HG03457 (cell line): ENCODE measurements around the gene HTRA1.

ENCODE experiments used
- ATAC-seq: cut with Tn5 transposase; IDR thresholded peaks from one replicate; pipeline ENCODE4 v1.9.1; 2021; ENCODE audit warnings: moderate number of reproducible peaks; ENCODE audit not compliant: unreplicated experiment

Gene HTRA1

DNA sequence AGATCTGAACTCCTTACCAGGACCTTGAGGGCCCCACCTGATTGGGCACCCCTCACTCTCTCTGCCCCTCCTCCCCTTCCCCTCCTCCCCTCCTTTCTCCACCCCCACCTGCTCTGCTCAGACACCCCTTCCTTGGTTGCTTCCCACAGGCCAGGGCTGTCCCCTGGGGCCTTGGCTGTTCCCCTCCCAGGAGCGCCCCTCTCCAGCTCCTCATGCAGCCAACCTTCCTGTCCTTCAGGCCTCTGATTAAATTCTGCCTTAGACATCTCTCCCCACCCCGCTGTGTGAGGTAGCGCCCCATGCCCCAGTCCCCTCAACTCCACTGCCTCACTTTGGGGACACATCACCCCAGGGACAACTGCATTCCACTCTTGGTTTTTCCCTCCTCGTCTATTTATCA, 32.4 kb downstream of the HTRA1 start:
- ATAC-seq: no peak

DNA sequence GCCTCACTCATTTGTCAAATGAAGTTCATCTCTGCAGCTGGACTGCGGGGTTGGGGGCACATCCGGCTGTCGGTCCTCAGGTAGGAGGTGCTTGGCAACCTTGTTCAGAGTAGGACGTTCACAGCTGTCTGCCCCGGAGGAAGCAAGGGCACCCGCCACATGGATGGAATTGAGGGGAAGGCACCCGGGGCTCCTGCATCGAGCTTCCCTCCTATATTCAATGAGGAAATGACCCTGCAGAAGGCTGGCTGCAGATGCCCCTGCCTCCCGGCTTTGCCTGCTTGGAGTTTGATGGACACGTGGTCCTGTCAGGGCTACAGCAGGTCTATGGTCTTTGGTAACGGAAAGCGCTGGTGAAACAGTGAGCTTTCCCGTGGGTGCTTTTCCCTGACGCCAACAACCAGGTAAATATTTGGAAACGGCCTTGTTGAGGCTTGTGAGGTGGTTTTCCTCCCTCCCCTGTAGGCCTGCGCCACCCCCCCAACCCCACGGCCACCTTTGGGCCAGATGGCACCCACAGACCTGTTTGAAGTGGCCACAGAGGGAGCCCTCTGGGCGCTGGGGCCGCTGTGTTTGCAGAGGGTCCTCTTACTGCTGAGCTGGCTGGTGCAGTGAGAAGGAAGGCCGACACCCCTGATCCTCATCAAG, 32.9 kb downstream of the HTRA1 start:
- ATAC-seq: no peak

DNA sequence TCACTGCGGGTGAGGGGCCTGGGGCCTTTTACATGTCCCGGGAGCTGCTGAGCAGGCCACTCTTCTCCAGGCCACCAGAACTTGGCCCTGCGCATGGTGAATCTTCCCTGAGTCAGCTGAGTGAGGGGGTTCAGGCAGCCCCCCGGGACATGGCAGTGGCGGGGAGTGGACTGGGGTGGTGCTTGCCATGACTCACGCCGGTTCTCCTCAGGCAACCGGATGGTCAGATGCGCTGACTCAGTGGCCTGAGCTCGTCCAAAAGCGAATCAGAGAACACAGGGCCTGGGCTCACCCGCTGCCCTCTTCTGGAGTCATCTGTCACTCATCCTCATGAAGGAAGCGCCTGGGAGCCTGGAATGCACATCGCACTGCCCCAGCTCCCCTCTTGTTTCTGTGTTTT, 33.5 kb downstream of the HTRA1 start:
- no peak for ATAC-seq

DNA sequence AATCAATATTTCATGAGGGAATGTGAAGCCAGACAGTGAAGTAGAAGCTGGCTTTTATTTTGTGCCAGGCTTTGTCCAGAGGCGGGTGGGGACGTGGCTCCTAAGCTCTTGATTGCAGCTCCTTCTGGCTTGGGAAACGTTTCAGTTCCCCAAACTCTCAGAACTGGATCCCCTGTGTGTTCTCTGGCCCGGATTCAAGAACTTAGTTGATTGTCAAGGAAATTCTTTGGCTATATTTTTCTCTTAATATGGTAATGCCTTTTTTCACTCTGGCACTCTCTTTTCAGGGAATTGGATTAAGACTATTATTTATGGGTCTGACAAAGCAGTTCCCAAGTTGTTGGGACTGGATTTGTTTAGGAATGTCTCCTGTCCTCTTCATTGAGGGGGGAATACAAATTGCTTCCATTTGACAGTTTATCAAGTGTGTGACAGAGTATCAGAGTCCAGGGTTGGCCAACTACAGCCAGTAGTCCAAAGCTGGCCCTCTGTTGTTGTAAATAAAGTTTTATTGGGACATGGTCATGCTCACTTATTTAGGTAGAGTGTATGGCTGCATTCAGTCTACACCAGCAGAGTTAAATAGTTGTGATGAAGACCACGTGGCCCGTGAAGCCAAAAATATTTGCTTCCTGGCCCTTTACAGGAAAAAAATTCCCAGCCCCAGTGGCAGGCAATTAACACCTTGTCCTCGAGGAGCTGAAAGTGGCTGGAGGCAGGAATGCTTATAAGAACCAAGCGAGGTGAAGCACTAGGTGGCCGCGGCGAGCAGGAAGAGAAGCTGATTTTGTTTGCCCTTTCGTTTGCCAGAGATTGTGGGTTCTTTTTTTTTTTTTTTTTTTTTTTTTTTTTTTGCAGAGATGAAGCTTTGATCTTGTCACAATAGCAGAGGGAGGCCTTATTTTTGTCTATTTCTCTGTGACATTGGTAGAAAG, 34.3 kb downstream of the HTRA1 start:
- no peak for ATAC-seq

DNA sequence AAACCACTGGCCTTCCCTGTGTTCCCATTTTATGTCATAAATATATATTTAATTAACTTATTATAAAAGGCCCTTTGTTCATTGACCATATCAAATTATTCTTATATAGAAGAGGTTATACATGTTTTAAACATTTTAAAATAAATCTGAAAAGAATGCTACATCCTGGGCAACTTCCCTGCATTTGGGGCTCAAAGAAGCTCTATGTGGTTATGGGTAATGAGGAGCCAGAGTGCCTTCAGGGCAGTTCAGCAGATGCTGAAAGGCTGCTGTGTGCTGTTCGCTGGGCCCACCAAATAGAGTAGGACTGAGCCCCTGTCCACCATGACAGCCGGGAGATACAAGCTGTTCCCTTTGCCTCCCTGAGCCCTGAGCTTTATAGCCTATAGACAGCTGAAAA, 35.9 kb downstream of the HTRA1 start:
- ATAC-seq: no peak

DNA sequence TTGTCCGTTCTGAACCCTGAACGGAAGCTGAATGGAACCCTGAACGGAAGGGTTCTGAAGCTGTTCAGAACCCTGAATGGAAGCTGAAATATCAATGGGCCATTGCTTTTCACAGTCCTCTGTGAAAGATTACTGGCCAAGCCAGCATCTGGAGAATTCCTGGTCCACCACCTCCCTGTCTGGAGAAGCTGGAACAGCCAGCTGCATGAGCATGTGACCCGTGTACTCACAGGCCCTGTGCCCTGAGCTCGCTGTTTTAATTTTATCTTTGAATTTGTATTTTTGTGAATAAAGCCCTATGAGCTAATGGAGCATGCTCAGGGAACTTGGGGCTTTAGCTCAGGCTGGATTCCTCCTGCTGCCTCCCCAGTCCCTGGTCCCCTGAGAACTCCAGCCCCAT, 37.2 kb downstream of the HTRA1 start:
- ATAC-seq: no peak

DNA sequence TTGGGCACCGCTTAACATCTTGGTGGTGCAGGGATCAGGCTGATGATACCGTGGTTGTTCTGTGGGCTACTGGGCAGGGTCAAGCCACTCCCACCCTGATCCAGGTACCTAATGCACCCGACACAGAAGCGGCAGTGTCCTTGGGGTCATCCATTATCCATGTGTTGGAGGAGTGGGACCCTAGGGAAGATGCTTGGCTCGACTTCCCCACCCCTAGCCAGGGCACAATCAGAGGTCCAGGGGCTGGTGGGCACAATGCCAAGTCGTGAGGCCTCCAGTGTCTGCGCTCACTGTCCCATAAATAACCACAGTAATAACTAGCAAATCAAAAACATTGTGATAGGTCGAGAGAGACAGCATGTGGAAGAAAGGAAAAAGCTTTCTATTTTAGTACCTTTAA, 37.7 kb downstream of the HTRA1 start:
- no peak for ATAC-seq

DNA sequence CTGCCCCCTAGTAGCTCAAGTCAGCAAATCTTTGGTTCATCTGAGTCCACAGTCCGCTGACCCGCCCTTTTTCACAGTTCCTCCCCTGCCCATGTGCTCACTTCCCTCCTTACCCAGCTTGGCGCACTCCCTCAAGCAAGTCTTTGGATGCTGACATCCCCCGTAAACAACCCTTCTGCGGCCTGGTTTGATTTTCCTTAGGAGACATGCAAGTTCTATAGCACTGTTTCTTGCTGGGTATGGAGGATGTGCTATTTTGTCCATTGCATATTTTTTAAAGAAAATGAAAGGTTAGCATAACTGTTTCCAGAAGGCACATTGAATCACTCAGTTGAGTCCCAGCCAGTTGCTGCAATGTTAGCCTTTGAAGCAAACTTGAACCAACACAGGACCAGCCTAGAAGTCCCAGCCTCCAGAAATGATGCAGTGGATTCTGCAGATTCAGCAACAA, 38.2 kb downstream of the HTRA1 start:
- ATAC-seq: no peak

DNA sequence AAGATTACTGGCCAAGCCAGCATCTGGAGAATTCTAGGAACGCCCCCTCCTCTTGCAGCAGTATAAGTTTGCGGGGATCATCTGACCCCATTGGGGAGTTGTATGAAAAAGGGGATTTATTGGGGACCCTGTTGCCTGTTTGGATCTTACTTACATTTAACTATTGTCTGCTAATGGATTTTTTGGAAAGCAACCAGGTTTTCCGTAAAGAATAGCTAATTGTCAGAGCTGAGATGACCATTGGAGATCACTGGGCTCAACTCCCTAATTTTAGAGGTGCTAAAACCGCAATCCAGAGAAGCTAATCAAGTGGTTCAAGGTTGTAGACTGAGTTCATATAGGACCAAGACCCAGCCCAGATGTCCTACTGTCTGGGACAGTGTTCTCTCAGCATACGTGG, 38.8 kb downstream of the HTRA1 start:
- no peak for ATAC-seq

DNA sequence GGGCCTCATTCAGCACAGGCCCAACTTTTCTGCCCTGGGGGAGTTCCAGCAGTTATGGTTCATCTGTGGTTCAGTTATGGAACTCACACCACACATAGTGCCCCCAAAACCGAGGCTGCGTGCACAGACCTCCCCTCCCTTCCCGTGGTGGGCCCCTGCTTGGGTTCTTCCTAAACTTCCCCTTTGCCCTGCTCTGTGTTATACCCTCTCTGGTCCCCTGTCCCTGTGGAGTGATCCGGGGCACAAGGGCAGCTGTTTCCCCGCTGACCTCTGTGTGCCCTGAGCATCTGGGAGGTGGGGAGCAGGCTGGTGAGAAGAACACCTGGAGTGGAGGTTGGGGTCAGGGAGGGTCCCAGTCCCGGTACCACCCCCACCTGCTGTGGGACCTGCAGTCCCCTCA, 39.4 kb downstream of the HTRA1 start:
- ATAC-seq: no peak

DNA sequence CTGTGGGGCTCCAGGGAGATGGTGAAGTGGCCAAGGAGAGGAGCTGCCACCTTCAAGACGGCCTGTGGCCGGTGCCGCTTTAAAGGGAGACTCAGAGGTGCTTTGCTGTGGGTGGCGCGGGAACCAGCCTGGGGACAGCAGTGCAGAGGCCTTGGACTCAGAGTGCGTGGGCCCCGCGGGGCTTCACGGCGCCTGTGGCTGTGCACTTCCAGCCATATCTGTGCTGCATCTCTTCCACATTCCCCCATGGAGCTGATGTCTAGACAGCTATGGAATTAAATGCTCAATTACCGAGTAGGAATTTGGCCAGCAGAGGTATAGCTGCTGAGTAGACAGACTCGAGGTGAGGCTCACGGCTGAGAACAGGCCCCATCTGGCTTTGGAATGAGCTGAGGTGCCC, 41.7 kb downstream of the HTRA1 start:
- ATAC-seq: no peak

DNA sequence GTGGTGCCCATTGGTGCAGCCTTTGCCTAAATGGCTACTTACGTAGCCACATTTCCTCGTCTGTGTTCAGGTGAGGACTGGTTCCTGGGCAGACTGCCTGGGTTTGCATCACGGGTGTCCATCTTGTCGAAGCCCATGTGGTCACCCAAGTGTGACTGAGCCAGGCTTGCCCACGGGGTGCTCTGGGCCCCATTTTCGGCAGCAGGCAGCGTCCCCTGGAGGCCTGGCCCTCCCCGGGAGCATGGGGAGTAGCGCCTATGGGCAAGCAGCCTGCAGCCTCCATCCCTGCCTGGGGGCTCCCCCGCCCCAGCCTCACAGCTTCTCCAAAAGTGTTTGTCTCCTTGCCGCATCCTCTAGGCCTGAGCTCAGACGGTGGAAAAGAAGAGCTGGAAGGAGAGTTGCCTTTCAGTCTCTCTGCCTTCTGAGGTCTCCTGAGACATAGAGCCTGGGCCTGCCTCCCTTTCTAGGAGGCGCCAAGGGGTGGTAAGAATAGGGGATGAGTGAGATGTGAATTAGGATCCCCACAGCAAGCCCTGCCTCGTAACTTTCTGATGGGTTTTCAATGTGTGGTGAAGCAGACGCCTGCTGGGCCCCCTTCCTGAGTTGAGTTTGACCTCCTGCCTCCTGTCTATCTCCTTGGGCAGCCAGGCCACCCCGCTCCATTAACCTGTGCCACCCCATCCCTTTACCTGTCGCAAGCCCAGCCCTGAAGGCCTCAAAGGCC, 42.7 kb downstream of the HTRA1 start:
- ATAC-seq: no peak

DNA sequence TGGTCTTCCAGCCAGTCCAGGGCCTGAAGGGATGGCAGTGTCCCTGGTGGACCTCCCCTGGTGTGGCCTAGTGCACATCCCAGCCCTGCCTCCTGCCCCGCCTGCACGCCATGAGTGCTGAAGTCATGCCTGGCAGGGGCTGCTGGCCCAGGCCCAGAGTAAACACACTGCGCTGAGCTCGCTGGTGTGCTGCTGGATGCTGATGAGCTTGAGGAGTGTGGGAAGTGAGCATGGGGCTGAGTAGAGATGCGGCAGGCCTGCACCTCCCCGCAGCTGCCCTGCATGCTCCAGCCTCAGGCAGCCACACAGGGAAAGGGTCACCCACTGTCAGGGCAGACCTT, 43.2 kb downstream of the HTRA1 start:
- ATAC-seq: no peak

DNA sequence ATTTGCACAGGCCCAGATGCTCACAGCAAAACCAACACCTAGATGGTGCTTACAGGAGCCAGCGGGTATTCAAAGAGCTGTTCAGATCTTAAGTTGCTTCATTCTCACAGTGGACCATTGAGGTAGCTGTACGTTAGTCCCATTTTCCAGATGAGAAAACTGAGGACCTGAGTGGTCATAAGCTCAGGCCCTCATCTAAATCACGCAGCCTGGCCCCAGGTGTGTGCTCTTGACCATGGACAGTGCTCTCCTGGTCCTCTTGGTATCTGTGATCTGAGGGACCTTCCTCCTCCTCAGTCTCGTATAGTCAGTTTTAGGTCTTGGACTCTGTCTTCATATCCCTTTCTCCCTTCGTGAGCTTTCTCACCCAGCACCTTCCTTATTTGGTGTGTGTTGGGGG, 43.7 kb downstream of the HTRA1 start:
- ATAC-seq: no peak

DNA sequence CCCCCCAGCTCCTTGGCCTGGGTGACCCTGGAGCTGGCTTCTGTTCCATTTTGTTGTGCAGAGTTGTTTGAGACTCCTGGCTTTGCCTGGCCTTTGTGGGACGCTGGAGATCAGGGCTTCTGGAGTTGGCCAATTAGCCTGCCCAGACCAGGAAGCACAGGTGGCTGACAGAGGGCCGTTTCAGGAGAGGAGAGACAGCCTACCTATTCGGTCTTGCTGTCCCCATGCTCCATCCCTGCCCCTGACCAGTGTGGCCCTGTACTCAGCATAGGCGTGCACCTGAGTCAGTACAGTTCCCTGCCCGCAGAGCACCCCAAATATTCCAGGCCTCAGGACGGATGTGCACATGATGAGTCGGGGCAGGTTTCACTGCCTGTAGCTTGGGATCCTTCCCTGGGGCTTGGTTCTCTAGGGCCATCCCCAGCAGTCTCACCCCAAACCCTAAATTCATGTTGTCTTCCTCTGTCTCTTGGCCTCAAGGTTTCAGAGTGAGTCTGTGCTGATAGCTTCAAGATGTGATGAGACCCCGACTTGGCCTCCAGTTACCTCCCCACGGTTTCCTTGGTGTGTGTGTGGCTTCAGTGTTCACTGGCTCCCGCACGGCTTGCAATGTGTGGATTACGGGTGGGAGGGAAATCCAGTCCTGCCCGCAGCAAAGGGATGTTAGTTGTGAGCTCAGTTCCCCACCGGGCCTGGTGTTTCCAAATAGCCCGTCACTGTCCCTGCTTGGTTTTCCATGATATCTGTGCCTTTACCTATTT, 44.7 kb downstream of the HTRA1 start:
- ATAC-seq: no peak

DNA sequence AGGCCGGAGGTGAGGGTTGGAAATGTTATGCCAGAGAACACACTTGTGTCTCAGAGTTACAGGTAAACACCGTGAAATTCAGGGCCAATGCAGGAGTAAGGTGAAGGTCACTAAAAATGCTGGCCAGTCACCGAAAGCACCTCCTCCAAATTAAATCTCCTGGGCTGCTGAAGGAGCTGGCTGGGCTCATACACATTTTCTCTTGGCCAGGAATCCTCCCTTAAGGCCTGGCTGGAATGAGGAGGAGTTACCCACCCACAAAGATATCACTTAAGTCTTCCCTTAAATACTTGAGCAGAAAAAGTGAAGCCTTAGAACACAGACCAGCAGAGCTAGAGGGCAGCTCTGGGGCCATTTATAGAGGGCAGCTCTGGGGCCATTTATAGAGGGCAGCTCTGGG, 46.3 kb downstream of the HTRA1 start:
- ATAC-seq: no peak

DNA sequence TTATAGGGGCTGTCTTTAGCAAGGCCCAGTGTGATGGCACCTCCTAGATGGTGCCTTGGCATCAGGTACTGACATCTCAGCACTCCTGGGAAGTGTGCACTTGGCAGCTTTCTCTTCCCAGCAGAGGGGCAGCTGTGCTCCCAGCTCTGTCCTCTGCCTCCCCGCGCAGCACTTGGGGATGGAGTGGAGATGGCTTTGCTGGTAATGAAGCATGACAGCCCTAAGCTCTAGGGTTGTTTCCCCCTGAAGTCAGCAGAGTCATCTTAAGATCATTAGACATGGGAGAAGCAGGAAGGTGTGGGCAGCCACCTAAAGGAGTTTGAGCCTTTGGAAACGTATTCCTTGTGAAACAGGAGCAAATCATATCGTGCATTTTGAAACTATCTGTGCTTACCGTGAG, 46.7 kb downstream of the HTRA1 start:
- ATAC-seq: no peak

DNA sequence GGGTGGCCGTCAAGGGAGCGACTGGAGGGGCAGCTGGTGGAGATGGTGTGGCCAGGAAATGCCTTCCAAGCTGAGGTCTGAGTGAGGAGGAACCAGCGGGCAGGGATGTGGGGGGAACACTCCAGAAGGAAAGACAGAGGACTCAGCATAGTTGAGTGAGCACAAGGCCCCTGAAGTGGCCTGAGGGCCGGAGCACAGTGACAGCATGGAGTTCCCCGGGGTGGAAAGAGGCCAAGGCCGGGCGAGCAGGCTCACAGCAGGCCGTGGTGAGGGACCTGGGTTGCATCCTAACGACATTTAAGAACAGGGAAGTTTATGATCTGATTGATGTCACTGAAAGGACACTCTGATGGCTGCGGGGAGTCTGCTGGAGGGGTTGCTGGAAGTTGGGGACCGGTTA, 48.0 kb downstream of the HTRA1 start:
- ATAC-seq: no peak

DNA sequence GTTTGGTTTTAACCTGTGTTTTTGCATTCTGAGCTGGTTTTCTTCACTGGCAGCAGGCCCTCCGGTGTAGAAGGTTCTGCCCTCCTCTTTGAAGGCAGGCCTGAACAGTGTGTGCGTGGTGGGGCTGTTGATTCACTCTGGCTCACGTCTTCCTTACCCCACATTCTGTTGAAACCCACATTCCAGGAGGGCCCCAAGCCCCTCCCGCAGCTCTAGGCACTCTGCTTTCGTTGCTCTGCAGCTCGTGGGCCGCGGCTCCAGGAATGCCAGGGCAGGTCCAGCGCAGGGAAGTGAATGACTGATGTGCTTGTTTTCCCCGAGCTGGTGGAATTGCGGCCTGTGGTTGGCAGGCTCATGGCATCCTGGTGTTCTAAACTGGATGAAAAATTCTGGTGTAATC, 49.0 kb downstream of the HTRA1 start:
- ATAC-seq: no peak

DNA sequence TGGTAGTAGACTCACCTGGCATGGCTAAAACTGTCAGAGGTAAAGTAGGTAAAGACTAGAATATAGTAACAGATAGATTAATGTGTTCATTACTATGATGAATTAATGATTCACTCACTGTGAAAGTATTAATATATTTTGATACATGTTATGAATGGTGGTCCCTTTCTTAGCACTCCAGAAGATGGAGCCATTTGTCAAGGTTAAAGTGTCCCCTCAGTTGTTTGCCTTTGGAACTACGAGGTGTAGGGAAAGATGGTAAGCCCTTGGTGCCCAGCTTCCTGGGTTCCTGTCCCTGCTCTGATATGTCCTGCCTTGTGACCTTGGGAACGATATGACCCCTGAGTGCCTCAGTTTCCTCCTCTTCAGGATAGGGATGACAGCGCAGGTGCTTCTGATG, 49.4 kb downstream of the HTRA1 start:
- no peak for ATAC-seq

DNA sequence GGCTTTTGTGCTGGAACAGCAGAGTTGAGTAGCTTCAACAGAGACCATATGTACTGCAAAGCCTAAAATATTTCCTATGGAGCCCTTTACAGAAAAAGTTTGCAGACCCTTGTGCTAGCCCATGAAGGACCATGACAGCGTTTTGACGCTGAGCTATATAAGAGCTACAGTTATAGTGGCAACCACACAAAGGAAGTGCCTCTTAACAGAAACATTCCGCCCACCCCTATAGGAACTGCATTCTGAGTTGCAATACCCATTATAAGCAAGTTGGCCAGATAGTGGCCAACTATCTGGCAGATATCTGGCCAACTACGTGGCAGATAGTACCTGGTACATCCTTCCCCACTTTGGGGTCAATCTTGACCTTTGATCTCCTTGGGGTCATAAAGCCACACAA, 51.7 kb downstream of the HTRA1 start:
- ATAC-seq: no peak
